SK-N-SH (cell line): Measurements from ENCODE around the gene TERT.

Source experiments
- POLR2AphosphoS5 ChIP-seq: IDR thresholded peaks from 2 replicates; pipeline ENCODE4 v1.6.1; 2012; ENCODE audit warnings: low read depth, low read length
- TF ChIP-seq, protein P1 (sequence below): fragments of 200-600 bp; sonication (generic); IDR thresholded peaks from 2 replicates; pipeline ENCODE4 v1.6.1; 2017; ENCODE audit warnings: antibody characterized with exemption, mild to moderate bottlenecking, moderate library complexity

GRCh38 chr5:1298723-1299510, 4.0 kb upstream of the TERT start:
- TF ChIP-seq, protein P1, sequence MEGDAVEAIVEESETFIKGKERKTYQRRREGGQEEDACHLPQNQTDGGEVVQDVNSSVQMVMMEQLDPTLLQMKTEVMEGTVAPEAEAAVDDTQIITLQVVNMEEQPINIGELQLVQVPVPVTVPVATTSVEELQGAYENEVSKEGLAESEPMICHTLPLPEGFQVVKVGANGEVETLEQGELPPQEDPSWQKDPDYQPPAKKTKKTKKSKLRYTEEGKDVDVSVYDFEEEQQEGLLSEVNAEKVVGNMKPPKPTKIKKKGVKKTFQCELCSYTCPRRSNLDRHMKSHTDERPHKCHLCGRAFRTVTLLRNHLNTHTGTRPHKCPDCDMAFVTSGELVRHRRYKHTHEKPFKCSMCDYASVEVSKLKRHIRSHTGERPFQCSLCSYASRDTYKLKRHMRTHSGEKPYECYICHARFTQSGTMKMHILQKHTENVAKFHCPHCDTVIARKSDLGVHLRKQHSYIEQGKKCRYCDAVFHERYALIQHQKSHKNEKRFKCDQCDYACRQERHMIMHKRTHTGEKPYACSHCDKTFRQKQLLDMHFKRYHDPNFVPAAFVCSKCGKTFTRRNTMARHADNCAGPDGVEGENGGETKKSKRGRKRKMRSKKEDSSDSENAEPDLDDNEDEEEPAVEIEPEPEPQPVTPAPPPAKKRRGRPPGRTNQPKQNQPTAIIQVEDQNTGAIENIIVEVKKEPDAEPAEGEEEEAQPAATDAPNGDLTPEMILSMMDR: no peak
- TF ChIP-seq POLR2AphosphoS5: no peak
